Measurements from ENCODE around the gene NFYC.
A peak's percentile ranks its signal among the peaks of the same experiment; 100 is the strongest.

The NFYC gene

DNA sequence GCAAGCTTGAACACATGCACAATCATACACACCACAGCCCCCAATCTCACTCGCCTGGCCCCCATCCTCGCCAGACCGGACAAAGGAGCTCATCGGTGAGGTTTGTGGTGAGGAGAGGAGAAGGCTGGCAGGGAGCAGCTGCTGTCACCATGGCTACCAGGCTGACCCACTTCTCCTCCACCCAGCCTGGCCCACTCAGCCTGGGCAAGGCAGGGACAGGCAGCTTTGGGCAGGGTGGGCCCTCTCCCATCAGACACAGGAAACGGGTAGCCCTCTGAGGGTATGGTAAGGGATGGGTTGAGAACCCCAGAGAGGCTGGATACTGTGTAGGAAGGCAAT, 41.9 kb upstream of the NFYC start:
- no peak overlapping the region for H3K27ac Mint-ChIP-seq
- no peak overlapping the region for H3K4me3 Mint-ChIP-seq
- no peaks in the 10 kb centered on the region for H3K9me3 Mint-ChIP-seq
- no peaks in the 10 kb centered on the region for H3K36me3 Mint-ChIP-seq (ENCODE audit: low read depth)
- H3K4me1 Mint-ChIP-seq = peaks cover 26% of the 10 kb centered on the region
- no peaks in the 10 kb centered on the region for H3K27me3 Mint-ChIP-seq (ENCODE audit: low read depth, poor library complexity)
- no peak for DNase-seq
- TF ChIP-seq, protein P1, sequence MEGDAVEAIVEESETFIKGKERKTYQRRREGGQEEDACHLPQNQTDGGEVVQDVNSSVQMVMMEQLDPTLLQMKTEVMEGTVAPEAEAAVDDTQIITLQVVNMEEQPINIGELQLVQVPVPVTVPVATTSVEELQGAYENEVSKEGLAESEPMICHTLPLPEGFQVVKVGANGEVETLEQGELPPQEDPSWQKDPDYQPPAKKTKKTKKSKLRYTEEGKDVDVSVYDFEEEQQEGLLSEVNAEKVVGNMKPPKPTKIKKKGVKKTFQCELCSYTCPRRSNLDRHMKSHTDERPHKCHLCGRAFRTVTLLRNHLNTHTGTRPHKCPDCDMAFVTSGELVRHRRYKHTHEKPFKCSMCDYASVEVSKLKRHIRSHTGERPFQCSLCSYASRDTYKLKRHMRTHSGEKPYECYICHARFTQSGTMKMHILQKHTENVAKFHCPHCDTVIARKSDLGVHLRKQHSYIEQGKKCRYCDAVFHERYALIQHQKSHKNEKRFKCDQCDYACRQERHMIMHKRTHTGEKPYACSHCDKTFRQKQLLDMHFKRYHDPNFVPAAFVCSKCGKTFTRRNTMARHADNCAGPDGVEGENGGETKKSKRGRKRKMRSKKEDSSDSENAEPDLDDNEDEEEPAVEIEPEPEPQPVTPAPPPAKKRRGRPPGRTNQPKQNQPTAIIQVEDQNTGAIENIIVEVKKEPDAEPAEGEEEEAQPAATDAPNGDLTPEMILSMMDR (IDR thresholded peaks at IDR 0.05) = no peak

DNA sequence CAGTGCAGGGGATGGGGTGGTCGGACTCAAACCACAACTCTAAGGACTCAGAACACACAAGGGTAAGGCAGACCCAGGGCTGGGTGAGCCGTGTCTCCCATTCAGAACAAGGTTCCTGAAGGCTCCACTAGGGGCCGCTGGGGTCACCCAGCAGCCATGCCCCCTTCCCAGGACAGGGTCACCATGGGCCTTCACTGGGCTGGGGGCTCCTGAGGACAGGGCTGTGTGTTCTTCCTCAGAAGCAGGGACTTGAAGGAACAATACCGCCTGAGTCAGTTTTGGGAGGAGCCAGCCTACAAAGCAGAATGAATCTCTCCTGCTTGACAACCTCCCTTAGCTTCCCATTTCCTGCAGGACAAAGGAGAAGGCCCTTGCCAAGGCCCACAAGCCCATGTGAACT, 41.4 kb upstream of the NFYC start:
- H3K36me3 Mint-ChIP-seq (ENCODE audit: low read depth) = no peaks in the 10 kb centered on the region
- H3K4me3 Mint-ChIP-seq = no peak overlapping the region
- peaks cover 28% of the 10 kb centered on the region for H3K4me1 Mint-ChIP-seq
- H3K9me3 Mint-ChIP-seq = no peaks in the 10 kb centered on the region
- DNase-seq = peak; percentile 43
- TF ChIP-seq, protein P1 (IDR thresholded peaks at IDR 0.05) = peak; percentile 47
- H3K27ac Mint-ChIP-seq = no peak overlapping the region
- no peaks in the 10 kb centered on the region for H3K27me3 Mint-ChIP-seq (ENCODE audit: low read depth, poor library complexity)

DNA sequence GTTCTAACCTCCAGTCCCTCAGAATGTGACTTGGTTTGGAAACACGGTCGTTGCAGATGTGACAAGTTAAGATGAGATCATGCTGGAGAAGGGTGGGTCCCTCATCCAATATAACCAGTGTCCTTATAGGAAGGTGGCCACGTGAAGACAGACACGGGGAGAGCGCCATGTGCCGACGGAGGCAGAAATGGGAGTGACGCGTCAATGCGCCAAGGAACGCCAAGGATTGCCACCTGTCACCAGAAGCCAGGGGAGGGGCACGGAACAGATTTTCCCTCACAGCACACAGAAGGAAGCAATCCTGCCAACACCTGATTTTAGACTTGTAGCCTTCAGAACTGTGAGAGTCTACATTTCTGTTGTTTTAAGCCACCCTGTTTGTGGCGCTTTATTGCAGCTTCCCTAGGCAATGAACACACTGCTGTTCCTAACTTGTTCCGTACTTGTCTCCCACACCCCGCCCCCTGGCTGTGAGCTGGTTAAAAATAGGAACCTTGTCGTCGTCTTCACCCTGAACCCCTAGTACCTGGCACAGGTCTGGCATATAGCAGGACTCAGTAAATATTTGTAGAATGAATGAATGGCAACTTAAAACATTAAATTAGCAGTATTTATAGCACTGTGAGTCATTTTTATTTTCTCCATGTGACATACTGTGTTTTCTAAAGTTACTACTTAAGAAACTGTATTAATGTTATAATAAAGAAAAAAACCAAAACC, 40.2 kb upstream of the NFYC start:
- no peak for DNase-seq
- H3K9me3 Mint-ChIP-seq = no peaks in the 10 kb centered on the region
- no peaks in the 10 kb centered on the region for H3K36me3 Mint-ChIP-seq (ENCODE audit: low read depth)
- no peak overlapping the region for H3K4me3 Mint-ChIP-seq
- H3K4me1 Mint-ChIP-seq = peaks cover 19% of the 10 kb centered on the region
- no peaks in the 10 kb centered on the region for H3K27me3 Mint-ChIP-seq (ENCODE audit: low read depth, poor library complexity)
- no peak overlapping the region for H3K27ac Mint-ChIP-seq
- TF ChIP-seq, protein P1 (IDR thresholded peaks at IDR 0.05) = no peak

DNA sequence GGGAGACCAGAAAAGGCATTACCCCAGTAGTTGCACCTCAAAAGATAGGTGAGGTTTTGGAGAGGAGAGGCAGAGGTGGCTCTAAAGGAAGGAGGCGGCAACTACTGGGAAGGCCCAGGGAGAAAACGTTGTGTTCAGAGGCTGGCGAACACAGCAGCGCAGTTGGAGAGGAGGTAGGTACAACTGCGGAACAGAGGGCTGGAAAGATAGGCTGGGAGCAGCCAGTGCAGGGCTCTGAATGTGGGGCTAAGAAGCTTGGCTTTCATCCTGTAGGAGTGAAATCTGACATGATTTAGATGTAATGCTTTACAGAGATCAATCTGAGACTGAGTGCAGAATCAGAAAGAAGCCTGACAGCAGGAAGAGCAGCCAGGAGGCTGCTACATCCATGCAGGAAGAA, 39.0 kb upstream of the NFYC start:
- Mint-ChIP-seq H3K27me3 (ENCODE audit: low read depth, poor library complexity) (peaks cover 4% of the 10 kb centered on the region), H3K27ac (no peak overlapping the region), H3K36me3 (ENCODE audit: low read depth) (no peaks in the 10 kb centered on the region), H3K4me3 (no peak overlapping the region), H3K4me1 (peaks cover 14% of the 10 kb centered on the region), H3K9me3 (no peaks in the 10 kb centered on the region)
- DNase-seq = no peak
- TF ChIP-seq, protein P1 (IDR thresholded peaks at IDR 0.05) = no peak

DNA sequence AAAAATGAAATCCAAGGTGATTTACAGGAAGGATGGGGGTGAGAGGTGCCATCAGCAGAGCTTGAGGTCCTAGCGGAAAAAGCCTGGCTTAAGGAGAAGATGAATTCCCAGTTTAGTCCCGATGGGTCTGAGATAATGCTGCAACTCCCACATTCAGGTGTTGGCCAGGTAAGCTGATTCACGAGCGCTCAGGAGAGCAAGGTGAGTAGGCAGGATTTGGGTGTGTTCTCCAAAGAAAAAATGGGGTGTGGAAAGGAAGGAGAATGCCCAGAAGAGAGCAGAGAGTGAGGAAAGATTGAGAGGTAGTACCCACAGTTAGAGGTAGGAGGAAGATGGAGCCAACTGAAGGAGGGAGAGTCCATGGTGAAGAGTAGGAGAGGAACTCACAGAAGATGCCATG, 38.5 kb upstream of the NFYC start:
- no peak for DNase-seq
- TF ChIP-seq, protein P1 (IDR thresholded peaks at IDR 0.05) = no peak
- H3K27me3 Mint-ChIP-seq (ENCODE audit: low read depth, poor library complexity) = peaks cover 4% of the 10 kb centered on the region
- no peak overlapping the region for H3K27ac Mint-ChIP-seq
- no peaks in the 10 kb centered on the region for H3K36me3 Mint-ChIP-seq (ENCODE audit: low read depth)
- H3K4me1 Mint-ChIP-seq = peaks cover 14% of the 10 kb centered on the region
- no peak overlapping the region for H3K4me3 Mint-ChIP-seq
- no peaks in the 10 kb centered on the region for H3K9me3 Mint-ChIP-seq

DNA sequence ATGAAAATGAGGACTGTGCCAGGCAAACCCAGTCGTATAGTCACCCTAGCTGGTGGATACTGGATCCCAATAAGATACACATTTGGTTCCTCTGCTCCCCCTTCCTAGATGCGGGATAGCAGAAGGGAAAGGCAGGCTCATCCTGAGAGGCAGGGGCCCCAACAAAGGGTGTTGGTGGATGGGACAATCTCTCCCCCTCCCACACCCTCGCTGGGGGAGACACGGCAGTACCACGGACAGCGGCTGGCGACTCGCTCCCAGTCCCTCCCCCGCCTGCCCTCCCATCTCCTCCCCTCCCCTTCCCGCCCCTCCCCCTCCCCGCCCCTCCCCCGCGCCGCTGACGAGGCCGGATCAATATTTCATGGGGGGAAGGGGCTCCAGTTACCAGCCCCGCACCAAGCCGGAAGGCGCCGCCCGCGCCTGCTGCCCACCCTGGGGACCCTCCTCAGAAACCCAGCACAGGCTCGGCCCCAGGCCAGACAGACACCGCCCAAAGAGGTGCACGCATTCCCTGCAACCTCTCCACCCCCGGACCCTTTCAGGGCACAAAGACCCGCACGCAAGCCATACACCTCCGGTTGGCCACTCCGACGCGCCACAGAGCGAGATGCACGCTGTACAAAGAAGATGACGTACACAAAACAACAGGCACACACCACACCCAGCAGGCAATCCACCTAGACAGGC, 37.5 kb upstream of the NFYC start:
- peak; percentile 86 for DNase-seq
- no peaks in the 10 kb centered on the region for H3K36me3 Mint-ChIP-seq (ENCODE audit: low read depth)
- H3K27me3 Mint-ChIP-seq (ENCODE audit: low read depth, poor library complexity) = peaks cover 4% of the 10 kb centered on the region
- H3K9me3 Mint-ChIP-seq = no peaks in the 10 kb centered on the region
- H3K27ac Mint-ChIP-seq = no peak overlapping the region
- peaks cover 10% of the 10 kb centered on the region for H3K4me1 Mint-ChIP-seq
- H3K4me3 Mint-ChIP-seq = peak overlapping the region; percentile 73
- TF ChIP-seq, protein P1 (IDR thresholded peaks at IDR 0.05) = no peak

Measured in nephron progenitor cell (in vitro differentiated cells).